Esophagus muscularis mucosa (tissue), 4 donors: ENCODE measurements around the gene LMF2. TPM values are rescaled to one million over a fixed set of nuclear protein-coding genes. Genes with fewer than 3 reads are reported as not detected.

Experiments used
- DNase-seq: peaks from one replicate; pipeline ENCODE4 v3.0.0-alpha.2; 2017; ENCODE audit errors: extremely low spot score
- H3K27ac ChIP-seq, 4 donors: fragments of 200-600 bp; sonication (generic); replicated peaks in 1 of 4; 1 replicate in 3 of 4; 2 replicates in 1 of 4; pipeline ENCODE4 v1.5.1; 2016 to 2019; ENCODE audit warnings: mild to moderate bottlenecking in 1 of 4
- H3K27me3 ChIP-seq, 4 donors: fragments of 200-600 bp; sonication (generic); one replicate each; pipeline versions ENCODE4 v1.5.1 to v1.6.0; 2016 to 2019
- H3K36me3 ChIP-seq, 4 donors: fragments of 200-600 bp; sonication (generic); one replicate each; pipeline ENCODE4 v1.5.1; 2016 to 2019
- H3K4me1 ChIP-seq, 4 donors: fragments of 200-600 bp; sonication (generic); one replicate each; pipeline ENCODE4 v1.5.1; 2016 to 2019
- H3K4me3 ChIP-seq, 4 donors: fragments of 200-600 bp; sonication (generic); 1 replicate in 2 of 4; 2 replicates in 2 of 4; pipeline ENCODE4 v1.5.1; 2016 to 2019; ENCODE audit warnings: mild to moderate bottlenecking in 4 of 4, moderate library complexity in 1 of 4
- H3K9me3 ChIP-seq, 4 donors: fragments of 200-600 bp; sonication (generic); 1 replicate in 3 of 4; 2 replicates in 1 of 4; pipeline ENCODE4 v1.5.1; 2016 to 2019
- CTCF ChIP-seq, 3 experiments: fragments of 200-600 bp in 2 of 3; fragments of 450-650 bp in 1 of 3; sonication (generic) in 2 of 3; IDR thresholded peaks; one replicate each; pipeline ENCODE4 v1.5.1; 2017 to 2019; ENCODE audit warnings: antibody characterized with exemption in 3 of 3, mild to moderate bottlenecking in 2 of 3, moderate library complexity in 1 of 3
- EP300 ChIP-seq: sonication (generic); formaldehyde crosslinking; IDR thresholded peaks from one replicate; pipeline ENCODE4 v1.6.1; 2017; ENCODE audit warnings: antibody characterized with exemption
- POLR2A ChIP-seq: fragments of 450-650 bp; IDR thresholded peaks from one replicate; pipeline ENCODE4 v1.6.1; 2017; ENCODE audit warnings: antibody characterized with exemption, moderate library complexity, mild to moderate bottlenecking, low read depth
- POLR2AphosphoS5 ChIP-seq, 2 donors: sonication (generic); formaldehyde crosslinking; IDR thresholded peaks; one replicate each; pipeline ENCODE4 v1.6.1; 2017; ENCODE audit warnings: antibody characterized with exemption in 2 of 2
- WGBS: methylation state at CpG from one replicate; pipeline ENCODE4 v1.1.5; 2018; 5-methylcytosine and 5-hydroxymethylcytosine counted together
- intact Hi-C: fragments of 100-400 bp; cut with DNase I; formaldehyde crosslinking; loops from one replicate; pipeline ENCODE4 v1.15.1; 2023
- total RNA-seq, 4 donors: library from RNA; depleted of rRNA; stranded (reverse); fragments of >200 nt; gene quantifications; one replicate each; pipeline versions ENCODE4 v1.1.0 to v1.2.1, GENCODE V29; 2016

Gene LMF2
- total RNA-seq, 4 donors from 2014 or later: 34.9 to 67.1 (median 46.8) TPM

- Histone ChIP-seq H3K4me3 (peak overlapping the region; percentile 62 to 72 (median 63)), H3K27me3 (peaks cover 10 to 70% (median 37%) of the 10 kb centered on the region in 4 donors), H3K27ac (peak overlapping the region; percentile 79 to 93 (median 88)), H3K36me3 (no peaks in the 10 kb centered on the region), H3K4me1 (peaks cover 35 to 64% (median 59%) of the 10 kb centered on the region in 4 donors), H3K9me3 (no peaks in the 10 kb centered on the region)
- TF ChIP-seq EP300 (no peak), POLR2AphosphoS5 (IDR thresholded peaks at IDR 0.05) (peak; percentile 82 to 85), CTCF (IDR thresholded peaks at IDR 0.05) (no peak), POLR2A (peak; percentile 76)
- WGBS: no CpG with 5 or more reads among the region's 53 CpGs
- intact Hi-C loops: no loop called here
- DNase-seq: no peak
These were observed 23.5 kb upstream of the LMF2 start for GRCh38 chr22:50530877-50531545.

- Histone ChIP-seq H3K4me3 (peak overlapping the region; percentile 62 to 72 (median 63)), H3K27ac (peak overlapping the region; percentile 79 to 93 (median 88))
- intact Hi-C loops: no loop called here
These were observed 23.0 kb upstream of the LMF2 start for GRCh38 chr22:50530580-50530876.

GRCh38 chr22:50529897-50530579 lies 22.5 kb upstream of the LMF2 start, which contains the start of gene TYMP:
TSS of gene TYMP (minus strand) at chr22:50530012. CDS start at chr22:50529709, 303 bp downstream.
- DNase-seq: no peak

More at GRCh38 chr22:50530580-50530876, 23.0 kb upstream of the LMF2 start:
- no CpG with 5 or more reads among the region's 21 CpGs for WGBS
- no peaks in the 10 kb centered on the region for H3K9me3 ChIP-seq
- peaks cover 35 to 68% (median 61%) of the 10 kb centered on the region in 4 donors for H3K4me1 ChIP-seq
- H3K27me3 ChIP-seq: peaks cover 10 to 65% (median 37%) of the 10 kb centered on the region in 4 donors
- H3K36me3 ChIP-seq: no peaks in the 10 kb centered on the region
- TF ChIP-seq POLR2A (no peak), POLR2AphosphoS5 (IDR thresholded peaks at IDR 0.05) (no peak), EP300 (no peak), CTCF (IDR thresholded peaks at IDR 0.05) (no peak)
- DNase-seq: no peak

GRCh38 chr22:50529416-50529896 lies 22.0 kb upstream of the LMF2 start:
- WGBS: no CpG with 5 or more reads among the region's 50 CpGs
- no peaks in the 10 kb centered on the region for H3K36me3 ChIP-seq
- intact Hi-C loops: loop anchor here (5.0 kb wide), 1 partner anchor 53 kb away; the partner anchor contains the start of gene CHKB
- H3K4me1 ChIP-seq: peaks cover 41 to 77% (median 68%) of the 10 kb centered on the region in 4 donors
- TF ChIP-seq CTCF (IDR thresholded peaks at IDR 0.05): no peak
- TF ChIP-seq EP300: no peak
- no peak for TF ChIP-seq POLR2AphosphoS5 (IDR thresholded peaks at IDR 0.05)
- TF ChIP-seq POLR2A: no peak
- no peak for DNase-seq
- peaks cover 10 to 55% (median 37%) of the 10 kb centered on the region in 4 donors for H3K27me3 ChIP-seq
- H3K27ac ChIP-seq: peak overlapping the region; percentile 79 to 93 (median 88)
- peak overlapping the region; percentile 62 to 72 (median 63) for H3K4me3 ChIP-seq
- no peaks in the 10 kb centered on the region for H3K9me3 ChIP-seq

More at GRCh38 chr22:50529897-50530579, 22.5 kb upstream of the LMF2 start, which contains the start of gene TYMP:
- Histone ChIP-seq H3K4me1 (peaks cover 35 to 71% (median 62%) of the 10 kb centered on the region in 4 donors), H3K9me3 (no peaks in the 10 kb centered on the region), H3K27me3 (peaks cover 10 to 60% (median 37%) of the 10 kb centered on the region in 4 donors), H3K4me3 (peak within 1 kb of the TSS; percentile 62 to 72 (median 63)), H3K27ac (peak within 1 kb of the TSS; percentile 79 to 93 (median 88)), H3K36me3 (no peaks in the 10 kb centered on the region)
- 6% methylated on average over 17 of the region's 92 CpGs for WGBS
- intact Hi-C loops: loop anchor here (5.0 kb wide), 1 partner anchor 52 kb away; the partner anchor contains the start of gene CHKB
- TF ChIP-seq POLR2AphosphoS5 (IDR thresholded peaks at IDR 0.05): peak; percentile 61 to 80
- peak; percentile 46 for TF ChIP-seq POLR2A
- no peak for TF ChIP-seq EP300
- TF ChIP-seq CTCF (IDR thresholded peaks at IDR 0.05): no peak
